Vagina (tissue), 2 donors: ENCODE results near the gene NFATC2.

Experiments used
- POLR2A ChIP-seq, 2 donors: fragments of 450-650 bp; IDR thresholded peaks; one replicate each; pipeline ENCODE4 v1.6.1; 2017; ENCODE audit warnings: antibody characterized with exemption in 2 of 2, mild to moderate bottlenecking in 2 of 2, moderate library complexity in 2 of 2
- POLR2AphosphoS5 ChIP-seq, 2 donors: sonication (generic); formaldehyde crosslinking; IDR thresholded peaks; one replicate each; pipeline ENCODE4 v1.9.0; 2017; ENCODE audit warnings: antibody characterized with exemption in 2 of 2, mild to moderate bottlenecking in 2 of 2, low read depth in 1 of 2; ENCODE audit not compliant: insufficient read depth in 1 of 2
- TF ChIP-seq, protein P1 (sequence below), 3 experiments: fragments of 450-650 bp in 2 of 3; fragments of 200-600 bp in 1 of 3; sonication (generic) in 1 of 3; IDR thresholded peaks; one replicate each; pipeline ENCODE4 v1.5.1; 2017 to 2019; ENCODE audit warnings: antibody characterized with exemption in 3 of 3, mild to moderate bottlenecking in 2 of 3, moderate library complexity in 2 of 3

DNA sequence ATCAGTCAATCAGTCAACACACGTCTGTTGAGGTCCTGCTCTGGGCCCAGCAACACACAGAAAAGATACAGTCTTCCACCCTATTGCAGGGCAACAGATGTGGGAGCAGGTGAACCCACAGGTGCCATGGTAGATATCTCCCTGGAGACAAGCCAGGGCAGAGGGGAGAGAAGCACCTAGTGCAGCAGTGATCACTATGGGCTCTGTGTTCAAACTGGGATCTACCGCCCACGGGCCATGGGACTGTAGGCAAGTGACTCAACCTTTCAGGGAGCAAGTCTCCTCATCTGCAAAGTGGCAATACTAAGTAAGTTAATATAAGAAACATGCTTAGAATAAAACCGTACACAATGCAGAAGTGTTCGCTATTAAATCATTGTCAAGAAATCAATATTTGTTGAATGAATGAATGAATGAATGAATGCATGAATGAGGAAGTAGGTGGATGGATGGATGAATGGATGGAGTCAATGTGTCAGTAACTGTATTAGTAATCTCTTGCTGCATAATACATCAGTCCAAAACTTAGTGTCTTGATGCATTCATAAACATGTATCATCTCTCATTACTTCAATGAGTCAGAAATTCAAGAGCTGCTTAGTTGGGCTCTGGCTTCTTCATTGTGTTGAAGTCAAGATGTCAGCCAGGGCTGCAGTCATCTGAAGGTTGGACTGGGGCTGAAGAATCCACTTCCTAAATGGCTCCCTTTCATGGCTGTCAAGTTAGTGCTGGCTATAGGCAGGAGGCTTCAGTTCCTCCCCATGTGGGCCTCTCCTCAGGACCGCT is 31.9 kb upstream of the NFATC2 start:
- TF ChIP-seq, protein P1, sequence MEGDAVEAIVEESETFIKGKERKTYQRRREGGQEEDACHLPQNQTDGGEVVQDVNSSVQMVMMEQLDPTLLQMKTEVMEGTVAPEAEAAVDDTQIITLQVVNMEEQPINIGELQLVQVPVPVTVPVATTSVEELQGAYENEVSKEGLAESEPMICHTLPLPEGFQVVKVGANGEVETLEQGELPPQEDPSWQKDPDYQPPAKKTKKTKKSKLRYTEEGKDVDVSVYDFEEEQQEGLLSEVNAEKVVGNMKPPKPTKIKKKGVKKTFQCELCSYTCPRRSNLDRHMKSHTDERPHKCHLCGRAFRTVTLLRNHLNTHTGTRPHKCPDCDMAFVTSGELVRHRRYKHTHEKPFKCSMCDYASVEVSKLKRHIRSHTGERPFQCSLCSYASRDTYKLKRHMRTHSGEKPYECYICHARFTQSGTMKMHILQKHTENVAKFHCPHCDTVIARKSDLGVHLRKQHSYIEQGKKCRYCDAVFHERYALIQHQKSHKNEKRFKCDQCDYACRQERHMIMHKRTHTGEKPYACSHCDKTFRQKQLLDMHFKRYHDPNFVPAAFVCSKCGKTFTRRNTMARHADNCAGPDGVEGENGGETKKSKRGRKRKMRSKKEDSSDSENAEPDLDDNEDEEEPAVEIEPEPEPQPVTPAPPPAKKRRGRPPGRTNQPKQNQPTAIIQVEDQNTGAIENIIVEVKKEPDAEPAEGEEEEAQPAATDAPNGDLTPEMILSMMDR (IDR thresholded peaks at IDR 0.05) = no peak
- TF ChIP-seq POLR2AphosphoS5 (IDR thresholded peaks at IDR 0.05; ENCODE audit: insufficient read depth in 1 of 2, low read depth in 1 of 2) (no peak), POLR2A (IDR thresholded peaks at IDR 0.05) (no peak)
